GM23338 (cell line): Measurements from ENCODE around the gene UBFD1. TPM values are rescaled to one million over a fixed set of nuclear protein-coding genes. Genes with fewer than 3 reads are reported as not detected.
A peak's percentile ranks its signal among the peaks of the same experiment; 100 is the strongest.

Experiments used
- ATAC-seq: fragments of 200-7000 bp; cut with Tn5 transposase; 3 replicates; pipeline ENCODE4 v1.9.1; 2020
- DNase-seq: peaks from one replicate; pipeline ENCODE4 v3.0.0-alpha.2; 2015; ENCODE audit warnings: low spot score
- H2AFZ ChIP-seq: fragments of 200-600 bp; sonication (generic); 2 replicates; pipeline ENCODE4 v1.8.0; 2016; ENCODE audit warnings: antibody characterized with exemption, mild to moderate bottlenecking, moderate library complexity
- H3F3A ChIP-seq: fragments of 200-600 bp; sonication (generic); replicated peaks from 2 replicates; pipeline ENCODE4 v1.8.0; 2017; ENCODE audit warnings: antibody characterized with exemption, mixed run types, low read depth
- H3K27ac ChIP-seq: fragments of 200-600 bp; sonication (generic); 2 replicates; pipeline ENCODE4 v1.6.1; 2016; ENCODE audit warnings: low read depth
- H3K27me3 ChIP-seq: fragments of 200-600 bp; sonication (generic); 2 replicates; pipeline ENCODE4 v1.8.0; 2016; ENCODE audit warnings: mild to moderate bottlenecking, mixed run types, moderate library complexity; ENCODE audit not compliant: insufficient read depth
- H3K36me3 ChIP-seq: fragments of 200-600 bp; sonication (generic); 2 replicates; pipeline ENCODE4 v1.8.0; 2016; ENCODE audit warnings: mild to moderate bottlenecking; ENCODE audit not compliant: insufficient read depth
- H3K4me1 ChIP-seq: fragments of 200-600 bp; sonication (generic); 2 replicates; pipeline ENCODE4 v1.8.0; 2016; ENCODE audit warnings: mild to moderate bottlenecking, moderate library complexity; ENCODE audit not compliant: insufficient read depth
- H3K4me2 ChIP-seq: fragments of 200-600 bp; sonication (generic); 2 replicates; pipeline ENCODE4 v1.7.1; 2017; ENCODE audit warnings: mixed run types
- H3K4me3 ChIP-seq: fragments of 200-600 bp; sonication (generic); 2 replicates; pipeline ENCODE4 v1.6.1; 2016; ENCODE audit warnings: mixed run types
- H3K79me2 ChIP-seq: fragments of 200-600 bp; sonication (generic); replicated peaks from 2 replicates; pipeline ENCODE4 v1.8.0; 2017; ENCODE audit warnings: mild to moderate bottlenecking; ENCODE audit not compliant: insufficient read depth
- H3K9me2 ChIP-seq: fragments of 200-600 bp; sonication (generic); 2 replicates; pipeline ENCODE4 v1.8.0; 2017; ENCODE audit not compliant: insufficient read depth
- H4K20me1 ChIP-seq: fragments of 200-600 bp; sonication (generic); replicated peaks from 2 replicates; pipeline ENCODE4 v1.8.0; 2017; ENCODE audit warnings: mild to moderate bottlenecking; ENCODE audit not compliant: insufficient read depth
- H3K27ac Mint-ChIP-seq: 2 replicates; pipeline ENCODE4 v1.8.0; 2020; ENCODE audit warnings: inconsistent platforms, mild to moderate bottlenecking, moderate library complexity, mixed read lengths
- H3K27me3 Mint-ChIP-seq: 3 replicates; pipeline ENCODE4 v1.8.0; 2022; ENCODE audit warnings: low read depth, mild to moderate bottlenecking, moderate library complexity, mixed read lengths, inconsistent platforms; ENCODE audit not compliant: insufficient read depth, poor library complexity
- H3K36me3 Mint-ChIP-seq: 3 replicates; pipeline ENCODE4 v1.8.0; 2021; ENCODE audit warnings: low read depth, mild to moderate bottlenecking, inconsistent platforms, moderate library complexity, mixed read lengths
- H3K4me1 Mint-ChIP-seq: 3 replicates; pipeline ENCODE4 v1.8.0; 2020; ENCODE audit warnings: mild to moderate bottlenecking, inconsistent platforms, mixed read lengths
- H3K4me3 Mint-ChIP-seq: 3 replicates; pipeline ENCODE4 v1.8.0; 2021; ENCODE audit warnings: moderate library complexity, mild to moderate bottlenecking, inconsistent platforms, mixed read lengths
- H3K9me3 Mint-ChIP-seq: 3 replicates; pipeline ENCODE4 v1.8.0; 2020; ENCODE audit warnings: moderate library complexity, mild to moderate bottlenecking, inconsistent platforms, mixed read lengths
- CREB1 ChIP-seq: fragments of 250-450 bp; sonication (Bioruptor Pico); IDR thresholded peaks from 2 replicates; pipeline ENCODE4 v1.5.0; 2020; ENCODE audit warnings: low read depth, mild to moderate bottlenecking, moderate library complexity
- EZH2 ChIP-seq: fragments of 200-600 bp; sonication (generic); IDR thresholded peaks from one replicate; pipeline ENCODE4 v1.8.0; 2017; ENCODE audit warnings: antibody characterized with exemption, mild to moderate bottlenecking, low read depth; ENCODE audit not compliant: unreplicated experiment
- EZH2phosphoT487 ChIP-seq: fragments of 200-600 bp; sonication (generic); IDR thresholded peaks from one replicate; pipeline ENCODE4 v1.8.1; 2018; ENCODE audit warnings: antibody characterized with exemption; ENCODE audit not compliant: unreplicated experiment
- NANOG ChIP-seq: IDR thresholded peaks from 2 replicates; pipeline ENCODE4 v1.6.1; 2016; ENCODE audit warnings: antibody characterized with exemption, borderline replicate concordance
- POLR2AphosphoS5 ChIP-seq: IDR thresholded peaks from 2 replicates; pipeline ENCODE4 v1.6.1; 2016; ENCODE audit warnings: antibody characterized with exemption, low read depth
- STAT1 ChIP-seq: IDR thresholded peaks from one replicate; pipeline ENCODE4 v1.6.1; 2016; ENCODE audit warnings: antibody characterized with exemption; ENCODE audit not compliant: unreplicated experiment
- ZNF114 ChIP-seq: fragments of 250-450 bp; sonication (Bioruptor Pico); IDR thresholded peaks from 2 replicates; pipeline ENCODE4 v1.5.0; 2020; ENCODE audit warnings: mild to moderate bottlenecking, moderate library complexity
- ZNF331 ChIP-seq: fragments of 250-450 bp; sonication (Bioruptor Pico); IDR thresholded peaks from 2 replicates; pipeline ENCODE4 v1.5.0; 2020; ENCODE audit warnings: low read depth, mild to moderate bottlenecking, moderate library complexity
- polyA plus RNA-seq: library from polyadenylated mRNA; unstranded; fragments of >200 nt; fragmentation: Nextera tagmentation; extraction: Ambion mirVana; gene quantifications from 2 replicates; pipeline ENCODE4 v1.2.1, GENCODE V29; 2016
- total RNA-seq: library from RNA; depleted of rRNA; stranded (reverse); fragments of >200 nt; shearing (Covaris generic); gene quantifications from 2 replicates; pipeline ENCODE4 v1.2.3, GENCODE V29; 2014
- TF ChIP-seq, protein P1 (sequence below): fragments of 250-450 bp; sonication (Bioruptor Pico); IDR thresholded peaks from 2 replicates; pipeline ENCODE4 v1.5.0; 2020; ENCODE audit warnings: mild to moderate bottlenecking, moderate library complexity
- TF ChIP-seq, protein P2 (sequence below): IDR thresholded peaks from 2 replicates; pipeline ENCODE4 v1.6.1; 2016; ENCODE audit warnings: antibody characterized with exemption
- TF ChIP-seq, protein P3 (sequence below): IDR thresholded peaks from one replicate; pipeline ENCODE4 v1.6.1; 2018; ENCODE audit warnings: antibody characterized with exemption; ENCODE audit not compliant: unreplicated experiment

UBFD1 gene
- total and polyA plus RNA-seq, 2 experiments from 2014 or later, result 28.5 to 249 TPM

DNA sequence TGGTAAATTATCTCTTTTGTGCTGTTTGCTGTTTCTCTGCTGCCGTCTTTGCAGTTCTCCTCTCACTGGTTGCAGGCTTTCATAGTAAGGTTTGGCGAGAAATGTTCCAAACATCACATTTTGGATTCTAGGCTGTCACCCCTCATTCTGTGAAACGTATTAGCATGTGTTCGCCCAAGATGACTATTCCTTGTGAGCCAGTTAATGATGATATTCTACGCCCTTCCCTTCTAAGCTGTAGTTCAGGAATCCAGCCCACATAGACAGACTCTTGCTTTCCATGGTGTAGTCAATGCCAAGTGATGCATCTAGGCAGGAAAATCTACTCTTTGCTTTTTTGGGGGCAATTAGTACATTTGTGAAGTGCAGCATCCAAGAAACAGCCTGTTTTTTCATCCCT is 14.4 kb downstream of the UBFD1 start (continued):
- TF ChIP-seq, protein P1, sequence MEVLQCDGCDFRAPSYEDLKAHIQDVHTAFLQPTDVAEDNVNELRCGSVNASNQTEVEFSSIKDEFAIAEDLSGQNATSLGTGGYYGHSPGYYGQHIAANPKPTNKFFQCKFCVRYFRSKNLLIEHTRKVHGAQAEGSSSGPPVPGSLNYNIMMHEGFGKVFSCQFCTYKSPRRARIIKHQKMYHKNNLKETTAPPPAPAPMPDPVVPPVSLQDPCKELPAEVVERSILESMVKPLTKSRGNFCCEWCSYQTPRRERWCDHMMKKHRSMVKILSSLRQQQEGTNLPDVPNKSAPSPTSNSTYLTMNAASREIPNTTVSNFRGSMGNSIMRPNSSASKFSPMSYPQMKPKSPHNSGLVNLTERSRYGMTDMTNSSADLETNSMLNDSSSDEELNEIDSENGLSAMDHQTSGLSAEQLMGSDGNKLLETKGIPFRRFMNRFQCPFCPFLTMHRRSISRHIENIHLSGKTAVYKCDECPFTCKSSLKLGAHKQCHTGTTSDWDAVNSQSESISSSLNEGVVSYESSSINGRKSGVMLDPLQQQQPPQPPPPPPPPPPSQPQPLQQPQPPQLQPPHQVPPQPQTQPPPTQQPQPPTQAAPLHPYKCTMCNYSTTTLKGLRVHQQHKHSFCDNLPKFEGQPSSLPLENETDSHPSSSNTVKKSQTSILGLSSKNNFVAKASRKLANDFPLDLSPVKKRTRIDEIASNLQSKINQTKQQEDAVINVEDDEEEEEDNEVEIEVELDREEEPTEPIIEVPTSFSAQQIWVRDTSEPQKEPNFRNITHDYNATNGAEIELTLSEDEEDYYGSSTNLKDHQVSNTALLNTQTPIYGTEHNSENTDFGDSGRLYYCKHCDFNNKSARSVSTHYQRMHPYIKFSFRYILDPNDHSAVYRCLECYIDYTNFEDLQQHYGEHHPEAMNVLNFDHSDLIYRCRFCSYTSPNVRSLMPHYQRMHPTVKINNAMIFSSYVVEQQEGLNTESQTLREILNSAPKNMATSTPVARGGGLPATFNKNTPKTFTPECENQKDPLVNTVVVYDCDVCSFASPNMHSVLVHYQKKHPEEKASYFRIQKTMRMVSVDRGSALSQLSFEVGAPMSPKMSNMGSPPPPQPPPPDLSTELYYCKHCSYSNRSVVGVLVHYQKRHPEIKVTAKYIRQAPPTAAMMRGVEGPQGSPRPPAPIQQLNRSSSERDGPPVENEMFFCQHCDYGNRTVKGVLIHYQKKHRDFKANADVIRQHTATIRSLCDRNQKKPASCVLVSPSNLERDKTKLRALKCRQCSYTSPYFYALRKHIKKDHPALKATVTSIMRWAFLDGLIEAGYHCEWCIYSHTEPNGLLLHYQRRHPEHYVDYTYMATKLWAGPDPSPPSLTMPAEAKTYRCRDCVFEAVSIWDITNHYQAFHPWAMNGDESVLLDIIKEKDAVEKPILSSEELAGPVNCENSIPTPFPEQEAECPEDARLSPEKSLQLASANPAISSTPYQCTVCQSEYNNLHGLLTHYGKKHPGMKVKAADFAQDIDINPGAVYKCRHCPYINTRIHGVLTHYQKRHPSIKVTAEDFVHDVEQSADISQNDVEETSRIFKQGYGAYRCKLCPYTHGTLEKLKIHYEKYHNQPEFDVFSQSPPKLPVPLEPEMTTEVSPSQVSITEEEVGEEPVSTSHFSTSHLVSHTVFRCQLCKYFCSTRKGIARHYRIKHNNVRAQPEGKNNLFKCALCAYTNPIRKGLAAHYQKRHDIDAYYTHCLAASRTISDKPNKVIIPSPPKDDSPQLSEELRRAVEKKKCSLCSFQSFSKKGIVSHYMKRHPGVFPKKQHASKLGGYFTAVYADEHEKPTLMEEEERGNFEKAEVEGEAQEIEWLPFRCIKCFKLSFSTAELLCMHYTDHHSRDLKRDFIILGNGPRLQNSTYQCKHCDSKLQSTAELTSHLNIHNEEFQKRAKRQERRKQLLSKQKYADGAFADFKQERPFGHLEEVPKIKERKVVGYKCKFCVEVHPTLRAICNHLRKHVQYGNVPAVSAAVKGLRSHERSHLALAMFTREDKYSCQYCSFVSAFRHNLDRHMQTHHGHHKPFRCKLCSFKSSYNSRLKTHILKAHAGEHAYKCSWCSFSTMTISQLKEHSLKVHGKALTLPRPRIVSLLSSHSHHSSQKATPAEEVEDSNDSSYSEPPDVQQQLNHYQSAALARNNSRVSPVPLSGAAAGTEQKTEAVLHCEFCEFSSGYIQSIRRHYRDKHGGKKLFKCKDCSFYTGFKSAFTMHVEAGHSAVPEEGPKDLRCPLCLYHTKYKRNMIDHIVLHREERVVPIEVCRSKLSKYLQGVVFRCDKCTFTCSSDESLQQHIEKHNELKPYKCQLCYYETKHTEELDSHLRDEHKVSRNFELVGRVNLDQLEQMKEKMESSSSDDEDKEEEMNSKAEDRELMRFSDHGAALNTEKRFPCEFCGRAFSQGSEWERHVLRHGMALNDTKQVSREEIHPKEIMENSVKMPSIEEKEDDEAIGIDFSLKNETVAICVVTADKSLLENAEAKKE (CRISPR knock-in tag), result no peak
- TF ChIP-seq ZNF114 (CRISPR knock-in tag) (no peak), NANOG (no peak), ZNF331 (CRISPR knock-in tag) (no peak), EZH2 (no peak), STAT1 (no peak), CREB1 (CRISPR knock-in tag) (no peak)
- TF ChIP-seq, protein P2, sequence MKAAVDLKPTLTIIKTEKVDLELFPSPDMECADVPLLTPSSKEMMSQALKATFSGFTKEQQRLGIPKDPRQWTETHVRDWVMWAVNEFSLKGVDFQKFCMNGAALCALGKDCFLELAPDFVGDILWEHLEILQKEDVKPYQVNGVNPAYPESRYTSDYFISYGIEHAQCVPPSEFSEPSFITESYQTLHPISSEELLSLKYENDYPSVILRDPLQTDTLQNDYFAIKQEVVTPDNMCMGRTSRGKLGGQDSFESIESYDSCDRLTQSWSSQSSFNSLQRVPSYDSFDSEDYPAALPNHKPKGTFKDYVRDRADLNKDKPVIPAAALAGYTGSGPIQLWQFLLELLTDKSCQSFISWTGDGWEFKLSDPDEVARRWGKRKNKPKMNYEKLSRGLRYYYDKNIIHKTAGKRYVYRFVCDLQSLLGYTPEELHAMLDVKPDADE, result no peak

GRCh38 chr16:23572394-23572793 is 14.9 kb downstream of the UBFD1 start:
- H3K27ac ChIP-seq, result 0 out of 2 replicates have a peak overlapping the region, but pooled peaks have one; percentile 32
- Mint-ChIP-seq H3K4me1 (no peaks in the 10 kb centered on the region), H3K36me3 (peaks cover 63% of the 10 kb centered on the region), H3K9me3 (no peaks in the 10 kb centered on the region), H3K27ac (no peak overlapping the region), H3K4me3 (no peak overlapping the region), H3K27me3 (peaks cover 3% of the 10 kb centered on the region)
- no peaks in the 10 kb centered on the region; the same call in 1 of the 2 replicates for H4K20me1 ChIP-seq
- no peaks in the 10 kb centered on the region for H3K4me1 ChIP-seq
- no peaks in the 10 kb centered on the region for H3F3A ChIP-seq
- H3K36me3 ChIP-seq, result peaks cover 40% of the 10 kb centered on the region
- DNase-seq (no peak), ATAC-seq (no peak)
- H2AFZ ChIP-seq, result no peak overlapping the region
- no peaks in the 10 kb centered on the region for H3K79me2 ChIP-seq
- no peaks in the 10 kb centered on the region for H3K9me2 ChIP-seq
- no peak overlapping the region for H3K4me2 ChIP-seq
- no peaks in the 10 kb centered on the region for H3K27me3 ChIP-seq
- H3K4me3 ChIP-seq, result no peak overlapping the region
- TF ChIP-seq EZH2phosphoT487, result no peak
- no peak for TF ChIP-seq STAT1
- no peak for TF ChIP-seq EZH2
- TF ChIP-seq NANOG, result no peak
- TF ChIP-seq POLR2AphosphoS5, result no peak
- TF ChIP-seq, protein P3, sequence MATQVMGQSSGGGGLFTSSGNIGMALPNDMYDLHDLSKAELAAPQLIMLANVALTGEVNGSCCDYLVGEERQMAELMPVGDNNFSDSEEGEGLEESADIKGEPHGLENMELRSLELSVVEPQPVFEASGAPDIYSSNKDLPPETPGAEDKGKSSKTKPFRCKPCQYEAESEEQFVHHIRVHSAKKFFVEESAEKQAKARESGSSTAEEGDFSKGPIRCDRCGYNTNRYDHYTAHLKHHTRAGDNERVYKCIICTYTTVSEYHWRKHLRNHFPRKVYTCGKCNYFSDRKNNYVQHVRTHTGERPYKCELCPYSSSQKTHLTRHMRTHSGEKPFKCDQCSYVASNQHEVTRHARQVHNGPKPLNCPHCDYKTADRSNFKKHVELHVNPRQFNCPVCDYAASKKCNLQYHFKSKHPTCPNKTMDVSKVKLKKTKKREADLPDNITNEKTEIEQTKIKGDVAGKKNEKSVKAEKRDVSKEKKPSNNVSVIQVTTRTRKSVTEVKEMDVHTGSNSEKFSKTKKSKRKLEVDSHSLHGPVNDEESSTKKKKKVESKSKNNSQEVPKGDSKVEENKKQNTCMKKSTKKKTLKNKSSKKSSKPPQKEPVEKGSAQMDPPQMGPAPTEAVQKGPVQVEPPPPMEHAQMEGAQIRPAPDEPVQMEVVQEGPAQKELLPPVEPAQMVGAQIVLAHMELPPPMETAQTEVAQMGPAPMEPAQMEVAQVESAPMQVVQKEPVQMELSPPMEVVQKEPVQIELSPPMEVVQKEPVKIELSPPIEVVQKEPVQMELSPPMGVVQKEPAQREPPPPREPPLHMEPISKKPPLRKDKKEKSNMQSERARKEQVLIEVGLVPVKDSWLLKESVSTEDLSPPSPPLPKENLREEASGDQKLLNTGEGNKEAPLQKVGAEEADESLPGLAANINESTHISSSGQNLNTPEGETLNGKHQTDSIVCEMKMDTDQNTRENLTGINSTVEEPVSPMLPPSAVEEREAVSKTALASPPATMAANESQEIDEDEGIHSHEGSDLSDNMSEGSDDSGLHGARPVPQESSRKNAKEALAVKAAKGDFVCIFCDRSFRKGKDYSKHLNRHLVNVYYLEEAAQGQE, result no peak
- TF ChIP-seq, protein P2, result no peak
